H1 (cell line): ENCODE measurements around the gene PTPRF. TPM values are rescaled to one million over a fixed set of nuclear protein-coding genes. Genes with fewer than 3 reads are reported as not detected.
A peak's percentile ranks its signal among the peaks of the same experiment; 100 is the strongest.

ENCODE experiments used
- CTCF ChIA-PET: fragments of 300-600 bp; sonication (Branson Sonifier 250); formaldehyde crosslinking; loops from one replicate; lab custom pipeline; 2021; ENCODE audit not compliant: partially characterized antibody; lab: Charles Lee
- POLR2A ChIA-PET: fragments of 300-600 bp; sonication (Branson Sonifier 250); formaldehyde crosslinking; loops from one replicate; lab custom pipeline; 2021; ENCODE audit warnings: inconsistent platforms; ENCODE audit not compliant: partially characterized antibody; lab: Charles Lee
- DNase-seq, 2 experiments: peaks; one replicate each; pipeline versions ENCODE4 v3.0.0 to v3.0.0-alpha.2; 2010 to 2022; ENCODE audit warnings: low spot score in 2 of 2, low read depth in 1 of 2, mixed read lengths in 1 of 2
- FAIRE-seq: peaks from 2 replicates; lab custom pipeline; 2011; peaks lifted over from hg19 to GRCh38; lab: Jason Lieb, UNC
- H2AFZ ChIP-seq: 2 replicates; pipeline ENCODE4 v1.8.1; 2012; ENCODE audit warnings: low read length, inconsistent platforms
- H2AK5ac ChIP-seq: 2 replicates; pipeline ENCODE4 v1.6.1; 2013; ENCODE audit warnings: low read depth, low read length
- H2BK120ac ChIP-seq: replicated peaks from 2 replicates; pipeline ENCODE3; 2013; ENCODE audit warnings: low read depth, low read length, inconsistent platforms
- H2BK12ac ChIP-seq: 2 replicates; pipeline ENCODE4 v1.6.1; 2013; ENCODE audit warnings: low read depth, low read length
- H2BK15ac ChIP-seq: 2 replicates; pipeline ENCODE4 v1.6.1; 2013; ENCODE audit warnings: low read length
- H2BK20ac ChIP-seq: 2 replicates; pipeline ENCODE4 v1.6.1; 2013; ENCODE audit warnings: low read length
- H2BK5ac ChIP-seq: 2 replicates; pipeline ENCODE4 v1.6.1; 2013; ENCODE audit warnings: low read depth, low read length
- H3K14ac ChIP-seq: 2 replicates; pipeline ENCODE4 v1.6.1; 2013; ENCODE audit warnings: inconsistent platforms; ENCODE audit not compliant: insufficient read length
- H3K18ac ChIP-seq: 2 replicates; pipeline ENCODE4 v1.6.1; 2013; ENCODE audit warnings: low read length; ENCODE audit errors: extremely low read depth
- H3K23ac ChIP-seq: 2 replicates; pipeline ENCODE4 v1.6.1; 2013; ENCODE audit warnings: inconsistent platforms; ENCODE audit not compliant: insufficient read length
- H3K23me2 ChIP-seq: 2 replicates; pipeline ENCODE4 v1.6.1; 2013; ENCODE audit warnings: low read depth, low read length
- H3K27ac ChIP-seq: 2 replicates; pipeline ENCODE4 v1.6.1; 2011; ENCODE audit warnings: low read depth, low read length, inconsistent platforms
- H3K27me3 ChIP-seq, 4 experiments: replicated peaks in 1 of 4; 1 replicate in 1 of 4; 2 replicates in 3 of 4; pipeline versions ENCODE4 v1.6.1 to v1.8.1; 2011 to 2013; ENCODE audit warnings: low read length in 3 of 4, mild to moderate bottlenecking in 3 of 4, inconsistent platforms in 2 of 4, mixed read lengths in 2 of 4, moderate library complexity in 1 of 4; ENCODE audit not compliant: control insufficient read depth in 3 of 4, insufficient read depth in 3 of 4; ENCODE audit errors: extremely low read depth in 1 of 4
- H3K36me3 ChIP-seq, 4 experiments: 2 replicates each; pipeline versions ENCODE4 v1.6.1 to v1.8.1; 2011 to 2013; ENCODE audit warnings: mild to moderate bottlenecking in 4 of 4, low read length in 3 of 4, moderate library complexity in 2 of 4, control low read depth in 1 of 4, inconsistent platforms in 1 of 4; ENCODE audit not compliant: insufficient read depth in 4 of 4, control insufficient read depth in 2 of 4
- H3K4ac ChIP-seq: replicated peaks from 2 replicates; pipeline ENCODE3; 2013; ENCODE audit warnings: low read length, low read depth, mixed read lengths, inconsistent platforms; ENCODE audit not compliant: insufficient read length
- H3K4me1 ChIP-seq, 4 experiments: replicated peaks in 1 of 4; 1 replicate in 1 of 4; 2 replicates in 3 of 4; pipeline versions ENCODE4 v1.6.1 to v1.8.1; 2011 to 2013; ENCODE audit warnings: low read length in 3 of 4, inconsistent platforms in 2 of 4, mixed read lengths in 1 of 4; ENCODE audit not compliant: insufficient read depth in 4 of 4, control insufficient read depth in 3 of 4
- H3K4me2 ChIP-seq, 2 experiments: 2 replicates each; pipeline versions ENCODE4 v1.6.1 to v1.8.1; 2011 to 2013; ENCODE audit warnings: low read depth in 2 of 2, low read length in 2 of 2, control low read depth in 1 of 2, inconsistent platforms in 1 of 2, mild to moderate bottlenecking in 1 of 2; ENCODE audit not compliant: insufficient read depth in 1 of 2
- H3K4me3 ChIP-seq, 4 experiments: fragments of 200-600, 300-600 bp in 1 of 4; sonication (generic), shearing (Covaris generic), sonication (Bioruptor Twin) in 1 of 4; 2 replicates each; pipeline versions ENCODE4 v1.5.1 to v1.8.1; 2011 to 2016; ENCODE audit warnings: low read length in 4 of 4, low read depth in 3 of 4, control low read depth in 2 of 4, inconsistent platforms in 2 of 4, mild to moderate bottlenecking in 2 of 4, mixed read lengths in 1 of 4, moderate library complexity in 1 of 4; ENCODE audit not compliant: insufficient read depth in 2 of 4; ENCODE audit errors: extremely low read depth in 1 of 4
- H3K56ac ChIP-seq: replicated peaks from 2 replicates; pipeline ENCODE3; 2013; ENCODE audit warnings: low read depth, mild to moderate bottlenecking, mixed read lengths, low read length, inconsistent platforms; ENCODE audit not compliant: insufficient read length
- H3K79me1 ChIP-seq: 2 replicates; pipeline ENCODE4 v1.6.1; 2013; ENCODE audit warnings: low read depth, low read length, control low read depth
- H3K79me2 ChIP-seq, 2 experiments: 2 replicates each; pipeline versions ENCODE4 v1.6.1 to v1.8.1; 2012 to 2013; ENCODE audit warnings: low read length in 2 of 2, mild to moderate bottlenecking in 2 of 2, inconsistent platforms in 1 of 2; ENCODE audit not compliant: insufficient read depth in 2 of 2, control insufficient read depth in 1 of 2
- H3K9ac ChIP-seq, 4 experiments: replicated peaks in 1 of 4; 1 replicate in 1 of 4; 2 replicates in 3 of 4; pipeline versions ENCODE4 v1.6.1 to v1.8.1; 2011 to 2013; ENCODE audit warnings: low read depth in 3 of 4, low read length in 3 of 4, control low read depth in 2 of 4, mild to moderate bottlenecking in 2 of 4, moderate library complexity in 2 of 4, inconsistent platforms in 1 of 4; ENCODE audit errors: extremely low read depth in 1 of 4
- H3K9me3 ChIP-seq, 2 experiments: 2 replicates each; pipeline versions ENCODE4 v1.6.1 to v1.8.1; 2012 to 2013; ENCODE audit warnings: mild to moderate bottlenecking in 2 of 2, moderate library complexity in 2 of 2, control low read depth in 1 of 2, inconsistent platforms in 1 of 2, low read depth in 1 of 2, low read length in 1 of 2, mixed read lengths in 1 of 2; ENCODE audit not compliant: insufficient read depth in 2 of 2
- H4K20me1 ChIP-seq, 2 experiments: replicated peaks in 1 of 2; 2 replicates each; pipeline versions ENCODE3 to v1.8.1; 2011 to 2013; ENCODE audit warnings: inconsistent platforms in 2 of 2, low read length in 2 of 2, mild to moderate bottlenecking in 1 of 2; ENCODE audit not compliant: insufficient read depth in 2 of 2, control insufficient read depth in 1 of 2
- H4K5ac ChIP-seq: 2 replicates; pipeline ENCODE4 v1.6.1; 2013; ENCODE audit warnings: low read length, low read depth, mixed read lengths, inconsistent platforms; ENCODE audit not compliant: insufficient read length
- H4K8ac ChIP-seq: 2 replicates; pipeline ENCODE4 v1.8.0; 2013; ENCODE audit warnings: mild to moderate bottlenecking, moderate library complexity, low read length, inconsistent platforms; ENCODE audit not compliant: insufficient read depth; ENCODE audit errors: extremely low read depth
- H4K91ac ChIP-seq: replicated peaks from 2 replicates; pipeline ENCODE3; 2013; ENCODE audit warnings: low read length, mixed read lengths, inconsistent platforms; ENCODE audit not compliant: insufficient read length
- CEBPB ChIP-seq: IDR thresholded peaks from 2 replicates; pipeline ENCODE4 v1.6.1; 2012; ENCODE audit warnings: low read depth, low read length
- POLR2AphosphoS5 ChIP-seq: IDR thresholded peaks from 2 replicates; pipeline ENCODE4 v1.6.1; 2011; ENCODE audit warnings: low read depth, low read length
- WGBS, 2 experiments: shearing (Covaris generic) in 1 of 2; methylation state at CpG; one replicate each; pipeline versions ENCODE4 v1.1.6 to v1.1.7; 2013 to 2015; ENCODE audit warnings: low lambda C conversion rate in 2 of 2, mixed read lengths in 2 of 2, inconsistent platforms in 1 of 2, low coverage in 1 of 2, missing lambda C conversion rate in 1 of 2; ENCODE audit not compliant: insufficient replicate concordance in 2 of 2, insufficient coverage in 1 of 2, insufficient read length in 1 of 2; ENCODE audit errors: extremely low coverage in 1 of 2, missing lambda C conversion rate in 1 of 2; 5-methylcytosine and 5-hydroxymethylcytosine counted together
- polyA plus RNA-seq, 7 experiments: library from polyadenylated mRNA; depleted of rRNA in 3 of 7; stranded (reverse) in 5 of 7; unstranded in 2 of 7; fragments of >200 nt in 5 of 7; fragments of 200-250 nt in 2 of 7; gene quantifications; 1 replicate in 5 of 7; 2 replicates in 1 of 7; 4 replicates in 1 of 7; pipeline versions ENCODE4 v1.2.1 to v1.2.3, GENCODE V29; 2011 to 2013; ENCODE audit warnings: missing spikeins in 2 of 7, mixed read lengths in 2 of 7
- total RNA-seq: library from RNA; stranded (reverse); fragmentation: NEBNext Ultra II Directional; extraction: Animal tissue kit (Norgen Biotek cat#: 25700); gene quantifications from 2 replicates; pipeline ENCODE4 v1.2.1, GENCODE V29; 2021

PTPRF gene
- total and polyA plus RNA-seq, 2 of the 8 experiments (the other 6 are each of a cell fraction or from before 2014, with no cell fraction given): 136 to 231 TPM

- H4K5ac ChIP-seq: no peak overlapping the region
- H3K4me3 ChIP-seq: no peak overlapping the region
- H2AK5ac ChIP-seq: 0 out of 2 replicates have a peak overlapping the region, but pooled peaks have one; percentile 5
- H4K91ac ChIP-seq: no peak overlapping the region
- peak overlapping the region; percentile 50; the same call in 1 of the 2 replicates for H2BK5ac ChIP-seq
- H3K23me2 ChIP-seq: no peaks in the 10 kb centered on the region
- peaks cover 10 to 34% (median 22%) of the 10 kb centered on the region in 4 experiments for H3K36me3 ChIP-seq
- H3K27ac ChIP-seq: no peak overlapping the region
- H3K27me3 ChIP-seq: no peaks in the 10 kb centered on the region
- TF ChIP-seq CEBPB (no peak), POLR2AphosphoS5 (peak; percentile 18; the same call in 1 of the 2 replicates)
- H3K79me1 ChIP-seq: no peaks in the 10 kb centered on the region; the same call in 1 of the 2 replicates
- no peak overlapping the region for H3K4me2 ChIP-seq
- FAIRE-seq: no peak
- no peak overlapping the region for H3K14ac ChIP-seq
- H4K8ac ChIP-seq: no peak overlapping the region
- POLR2A ChIA-PET: no interaction called here
- H3K9me3 ChIP-seq: no peaks in the 10 kb centered on the region
- no peaks in the 10 kb centered on the region; a peak in 1 of 7 replicates for H3K4me1 ChIP-seq
- H3K79me2 ChIP-seq: no peaks in the 10 kb centered on the region
- CTCF ChIA-PET: no interaction called here
- no peak overlapping the region for H2BK120ac ChIP-seq
- H3K23ac ChIP-seq: no peak overlapping the region
- no peak overlapping the region for H2AFZ ChIP-seq
- no peak for DNase-seq
- no peak overlapping the region for H3K18ac ChIP-seq
- peaks cover 2 to 24% of the 10 kb centered on the region in 2 experiments for H4K20me1 ChIP-seq
- no peak overlapping the region for H2BK20ac ChIP-seq
- WGBS, 2 experiments: 90% methylated on average over 5 of the region's 5 CpGs; no CpG with 5 or more reads in 1 of the 2 experiments
- H2BK15ac ChIP-seq: no peak overlapping the region
- H3K9ac ChIP-seq: no peak overlapping the region; a peak in 1 of 7 replicates
- H3K56ac ChIP-seq: no peak overlapping the region
- no peak overlapping the region for H2BK12ac ChIP-seq
- peak overlapping the region; percentile 91 for H3K4ac ChIP-seq
Measured at GRCh38 chr1:43597028-43597427, 66.3 kb downstream of the PTPRF start.
